GM19397 (cell line): ENCODE results near the gene NEK2.
"Not testable (repeated sequence)": the region's sequence is repeated elsewhere in the genome, so short reads cannot be mapped to it uniquely, and the experiment has no call there.

ENCODE experiments used
- ATAC-seq: cut with Tn5 transposase; IDR thresholded peaks from one replicate; pipeline ENCODE4 v1.9.1; 2021; ENCODE audit warnings: mild to moderate bottlenecking, moderate library complexity; ENCODE audit not compliant: unreplicated experiment

NEK2 gene

DNA sequence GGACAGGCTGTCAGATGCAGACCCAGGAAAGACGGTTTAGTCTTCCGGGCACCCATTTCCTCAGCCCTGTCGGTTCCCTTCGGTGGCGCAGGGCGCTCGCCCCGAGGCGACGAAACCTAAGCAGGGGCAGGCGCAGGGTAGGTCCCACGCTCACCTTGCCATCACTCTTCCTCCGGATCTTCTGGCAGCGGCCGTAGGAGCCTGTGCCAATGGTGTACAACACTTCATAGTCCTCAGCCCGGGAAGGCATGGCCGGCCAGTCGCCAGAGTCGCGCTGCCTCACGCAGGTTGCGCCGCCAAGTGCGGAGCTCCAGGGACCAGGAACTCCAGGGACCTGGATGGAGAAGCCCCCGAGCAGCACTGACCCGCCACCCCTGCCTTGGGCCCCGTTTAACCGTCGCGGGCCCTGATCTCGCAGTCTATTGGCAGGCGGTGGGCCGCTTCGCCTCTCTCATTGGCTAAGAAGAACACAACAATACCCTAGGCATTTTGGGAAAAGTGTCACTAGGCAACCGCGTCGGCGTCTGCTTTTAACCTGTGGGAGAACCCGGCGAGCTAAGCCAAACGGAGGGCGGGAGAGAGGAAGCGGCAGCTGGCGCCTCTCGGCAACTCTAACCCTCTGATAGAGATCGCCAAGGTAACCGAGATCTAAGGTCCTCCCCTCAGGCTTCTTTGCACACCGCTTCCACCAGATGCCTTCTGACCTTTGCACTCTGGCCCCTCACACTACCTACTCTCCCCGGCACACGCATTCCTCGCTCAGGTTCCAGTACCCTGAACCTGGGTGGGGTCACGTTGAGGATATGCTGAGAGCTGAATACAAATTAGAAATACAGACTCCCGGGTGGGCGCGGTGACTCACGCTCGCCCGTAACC lies at the start of gene NEK2:
Gene NEK2 (minus strand): TSS at position 392 of the 876 bp plus-strand sequence. CDS start 142 bp downstream, at position 250.
- ATAC-seq: peak; percentile 96

- no peak for ATAC-seq
Observed at GRCh38 chr1:211724687-211725196, 49.3 kb upstream of the NEK2 start.

DNA sequence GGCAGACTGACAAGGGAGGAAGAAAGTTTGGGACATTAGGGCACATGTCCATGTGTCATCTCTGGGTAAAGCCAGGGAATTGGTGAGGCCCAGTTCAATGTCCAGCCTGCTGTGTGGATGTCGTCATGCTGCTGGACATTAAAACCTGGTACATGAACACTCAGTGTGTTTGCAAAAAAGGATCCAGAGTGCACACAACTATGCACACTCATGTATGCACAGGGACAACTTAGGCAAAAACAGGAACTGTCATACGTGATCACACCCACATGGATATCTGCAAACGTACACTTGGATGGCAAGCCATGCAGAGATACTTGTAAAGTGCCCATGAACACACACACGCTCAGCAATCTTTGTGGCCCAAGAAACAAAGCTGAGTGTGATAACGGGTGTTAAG lies 47.9 kb upstream of the NEK2 start:
- no peak for ATAC-seq

DNA sequence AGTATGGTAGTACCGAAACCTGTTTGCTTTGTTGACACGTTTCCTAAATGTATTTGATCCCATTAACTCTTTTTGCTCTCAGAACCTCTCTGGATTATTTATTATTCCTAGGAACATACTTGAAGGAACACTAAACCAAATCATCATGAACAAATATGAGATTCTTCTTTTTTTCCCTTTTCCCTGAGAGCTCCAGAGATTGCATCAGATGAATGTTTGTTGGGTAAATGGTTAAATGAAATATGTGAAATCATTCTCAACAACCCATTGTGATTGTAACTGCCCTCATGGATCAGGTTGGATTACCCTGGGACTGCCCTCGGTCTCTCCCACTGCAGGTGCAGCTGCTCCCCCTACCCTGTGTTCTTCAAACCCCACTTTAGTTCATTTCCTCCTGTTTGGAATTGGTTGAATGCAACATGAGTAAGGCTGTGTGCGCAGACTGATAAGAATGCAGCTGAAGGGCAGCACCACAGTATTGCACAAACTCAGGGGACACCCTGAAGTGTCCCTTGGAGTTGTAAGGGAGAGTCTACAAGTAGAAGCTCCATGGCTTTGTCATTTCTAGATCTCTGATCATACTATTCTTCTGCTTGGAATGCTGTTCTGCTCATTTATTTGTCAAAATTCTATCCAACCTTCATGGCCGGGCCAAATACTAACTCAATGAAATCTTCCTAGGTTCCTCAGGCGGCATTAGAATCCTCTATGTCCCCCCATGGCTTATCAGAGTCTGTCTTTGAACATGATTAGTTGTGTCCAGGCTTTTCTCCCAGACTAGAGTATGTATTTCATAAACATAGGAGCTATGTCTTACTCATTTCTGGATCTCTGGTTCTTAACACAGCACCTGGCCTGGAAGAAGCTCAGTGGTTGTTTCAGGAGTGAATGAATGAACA lies 47.1 kb upstream of the NEK2 start:
- ATAC-seq: no peak

- not testable (repeated sequence) for ATAC-seq
Observed at GRCh38 chr1:211716555-211716954, 41.1 kb upstream of the NEK2 start.

DNA sequence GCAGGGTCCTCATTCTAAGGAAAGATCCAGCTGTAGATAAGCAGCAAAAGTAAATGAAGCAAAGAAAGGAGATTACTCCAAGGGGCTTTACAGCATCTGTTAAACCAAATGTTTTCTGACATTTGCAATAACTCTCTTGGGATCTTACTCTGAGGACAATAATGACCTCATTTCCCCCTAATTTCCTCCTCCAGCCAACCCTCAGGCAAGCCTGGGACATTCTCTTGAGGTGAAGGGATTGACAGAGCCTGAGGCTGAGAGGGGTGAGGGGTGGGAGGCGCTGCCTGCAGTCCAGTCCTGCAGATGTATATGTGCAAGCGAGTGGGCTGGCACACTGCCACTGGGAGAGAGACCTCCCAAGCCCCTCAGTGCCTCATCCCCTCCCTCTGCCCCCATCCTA lies 40.5 kb upstream of the NEK2 start:
- ATAC-seq: no peak

DNA sequence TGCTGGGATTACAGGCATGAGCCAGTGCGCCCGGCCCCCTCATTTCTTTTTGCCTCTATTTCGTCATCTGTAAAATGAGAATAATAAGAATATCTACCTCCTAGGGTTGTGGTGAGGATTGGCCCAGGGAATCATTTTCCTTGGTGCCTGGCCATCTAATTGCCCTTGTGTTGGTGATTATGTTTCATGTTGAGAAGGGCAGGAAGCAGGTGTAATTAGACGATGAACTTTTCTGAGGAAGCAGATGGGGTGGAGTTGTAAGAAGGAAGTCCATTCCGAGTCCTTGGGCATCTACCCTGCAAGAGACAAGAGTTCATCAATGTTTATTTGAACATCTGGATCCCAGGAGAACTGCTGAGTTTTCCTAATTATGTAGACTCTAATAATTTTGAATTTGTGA lies 38.7 kb upstream of the NEK2 start:
- no peak for ATAC-seq

GRCh38 chr1:211713231-211713630 lies 37.8 kb upstream of the NEK2 start:
- no peak for ATAC-seq

GRCh38 chr1:211711315-211711705 lies 35.9 kb upstream of the NEK2 start:
- ATAC-seq: no peak

- no peak for ATAC-seq
Observed at GRCh38 chr1:211710566-211711314, 35.3 kb upstream of the NEK2 start.

DNA sequence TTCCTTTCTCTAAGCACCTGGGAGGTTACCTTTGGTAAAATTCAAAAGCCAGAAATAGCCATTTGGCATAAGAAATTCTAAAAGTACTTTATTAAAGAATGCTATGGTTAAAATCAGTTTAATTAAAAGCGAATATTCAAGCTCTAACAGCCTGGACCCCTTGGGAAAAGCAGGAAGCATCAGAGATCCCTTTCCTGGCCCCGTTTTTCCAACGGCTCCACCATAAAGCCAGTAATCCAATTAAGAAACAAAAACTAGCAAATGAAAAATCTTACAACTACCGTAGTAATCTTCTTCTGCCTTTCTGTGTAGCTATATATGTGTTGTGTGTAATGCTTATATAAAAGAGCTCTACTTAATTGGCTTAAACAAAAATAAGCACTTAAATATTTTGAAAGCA lies 33.5 kb upstream of the NEK2 start:
- no peak for ATAC-seq

DNA sequence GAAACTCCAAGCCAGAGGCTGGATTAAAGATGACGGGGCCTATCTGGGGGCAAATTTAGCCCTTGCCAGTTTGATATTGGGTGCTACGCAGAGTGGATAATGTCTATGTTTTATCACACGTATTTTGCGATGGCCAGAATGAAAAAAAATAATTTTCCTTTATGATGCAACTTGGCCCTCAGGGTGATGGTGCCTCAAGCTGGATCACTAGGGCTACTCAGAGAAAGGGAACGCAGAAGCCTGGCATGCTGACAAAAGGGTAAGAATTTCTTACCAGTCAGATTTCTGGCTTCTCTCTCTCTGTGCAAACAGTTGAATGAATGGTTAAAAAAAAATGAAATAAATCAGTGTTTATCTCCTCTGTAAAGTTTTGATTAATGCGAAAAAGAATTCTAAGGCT lies 32.6 kb upstream of the NEK2 start:
- no peak for ATAC-seq

GRCh38 chr1:211705467-211706091 lies 30.2 kb upstream of the NEK2 start:
- ATAC-seq: no peak

- ATAC-seq: no peak
Observed at GRCh38 chr1:211704543-211704942, 29.1 kb upstream of the NEK2 start.

DNA sequence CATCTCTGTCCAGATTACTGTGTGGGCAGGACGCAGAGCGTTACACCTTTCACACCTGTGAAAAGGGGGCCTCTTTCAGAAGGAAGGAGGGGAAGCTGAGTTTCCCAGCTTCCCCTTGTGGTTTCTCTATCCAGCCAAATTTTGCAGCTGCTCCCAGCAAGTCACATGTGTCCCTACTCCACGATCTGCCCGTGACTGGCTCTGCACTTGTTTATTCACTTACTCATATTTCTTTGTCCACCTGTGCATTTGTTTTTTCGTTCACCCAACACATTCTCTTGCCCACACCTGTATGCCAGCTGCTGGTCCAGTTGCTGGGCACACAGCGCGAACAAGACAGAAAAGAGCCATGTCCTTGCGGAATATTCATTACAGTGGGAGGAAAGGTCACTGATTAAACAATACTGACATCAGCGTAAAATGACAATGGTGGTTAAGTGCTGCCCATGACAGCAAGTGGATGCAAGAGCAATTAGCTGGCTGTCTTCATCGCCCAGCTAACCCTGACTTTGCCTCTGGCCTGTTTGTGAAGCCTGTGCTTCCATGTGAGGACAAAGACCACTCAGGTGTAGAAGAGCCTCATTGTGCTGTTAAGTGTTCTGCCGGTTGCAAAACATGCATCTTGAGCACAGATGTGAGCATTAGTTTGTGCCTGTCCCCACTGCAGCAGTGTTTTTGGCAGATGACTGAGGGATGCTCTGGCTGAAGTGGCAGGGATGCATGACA lies 28.6 kb upstream of the NEK2 start:
- no peak for ATAC-seq

- ATAC-seq: no peak
Observed at GRCh38 chr1:211701733-211702132, 26.3 kb upstream of the NEK2 start.

DNA sequence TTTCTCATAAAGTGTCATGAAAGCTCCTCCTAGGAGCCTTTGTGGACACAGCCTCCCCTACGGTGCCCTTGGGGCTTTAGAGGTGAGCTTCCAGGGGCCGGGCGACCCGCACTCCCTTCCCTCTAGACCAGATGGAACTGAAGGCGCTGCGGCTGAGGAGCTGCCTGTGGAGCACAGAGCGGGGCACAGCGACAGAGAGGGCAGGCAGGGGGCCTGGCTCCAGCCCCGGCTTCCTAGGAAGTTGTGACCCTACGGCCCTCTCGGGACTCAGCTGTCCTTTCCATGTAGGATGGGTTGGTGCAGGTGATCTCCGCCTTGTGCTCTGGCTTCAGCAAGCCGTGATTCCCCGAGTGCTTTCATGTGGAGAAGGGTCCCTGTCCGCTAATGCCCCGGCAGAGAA lies 23.6 kb upstream of the NEK2 start:
- ATAC-seq: no peak

DNA sequence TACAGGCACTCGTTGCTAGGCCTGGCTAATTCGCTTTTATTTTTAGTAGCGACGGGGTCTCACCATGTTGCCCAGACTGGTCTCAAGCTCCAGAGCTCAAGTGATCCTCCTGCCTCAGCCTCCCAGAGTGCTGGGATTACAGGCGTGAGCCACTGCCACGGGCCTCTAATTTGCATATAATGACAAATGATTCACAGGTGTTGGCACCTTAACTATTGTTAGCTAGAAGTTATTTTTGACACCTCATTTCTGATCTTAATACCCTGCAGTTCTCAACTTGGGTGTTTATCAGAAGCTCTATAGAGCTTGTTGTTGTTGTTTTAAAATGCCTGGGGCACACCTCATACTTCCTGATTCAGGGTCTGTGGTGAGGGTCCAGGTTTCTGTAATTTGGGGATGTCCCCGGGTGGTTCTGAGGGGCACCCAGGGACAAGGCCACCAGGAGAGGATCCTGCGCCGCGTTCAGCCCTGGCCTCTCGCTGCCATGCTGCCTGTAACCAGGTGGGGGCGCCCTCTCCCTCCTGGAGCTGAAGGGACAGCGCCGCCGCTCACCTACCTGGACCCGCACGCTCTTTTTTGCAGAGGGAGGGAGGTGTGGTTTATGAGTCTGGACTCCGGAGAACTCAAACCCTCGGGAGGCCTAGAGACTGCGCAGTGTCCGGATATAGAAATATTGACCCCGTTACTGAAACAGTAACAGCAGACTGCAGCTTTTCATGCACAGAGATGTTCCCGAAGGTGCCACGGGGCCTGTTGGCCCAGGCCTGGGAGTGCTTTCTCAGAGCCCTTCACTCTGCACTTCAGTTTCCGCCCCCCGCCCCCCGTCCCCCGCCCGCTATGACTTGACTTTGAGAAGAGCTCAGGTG lies 23.0 kb upstream of the NEK2 start:
- ATAC-seq: peak; percentile 45

DNA sequence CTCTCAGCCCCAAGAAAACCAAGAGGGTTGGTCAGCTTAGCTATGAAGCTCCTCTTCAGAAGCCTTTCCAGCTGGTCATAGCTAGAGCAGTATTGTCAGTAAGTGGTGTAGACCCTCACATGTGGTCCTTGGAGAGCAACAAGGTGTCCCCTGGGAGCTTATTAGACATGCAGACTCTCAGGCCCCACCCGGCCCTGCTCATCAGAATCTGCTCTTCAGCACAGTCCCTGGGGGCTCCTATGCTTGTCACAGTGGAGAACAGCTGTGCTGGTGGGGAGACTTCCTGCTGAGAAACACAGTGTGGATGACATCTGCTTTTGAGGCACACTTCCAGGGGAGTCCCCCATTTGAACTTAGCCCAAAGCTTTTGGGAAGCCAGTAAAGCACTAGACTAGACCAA lies 21.9 kb upstream of the NEK2 start:
- peak; percentile 76 for ATAC-seq
